ENCODE data around the gene NANOS2.

Gene NANOS2

DNA sequence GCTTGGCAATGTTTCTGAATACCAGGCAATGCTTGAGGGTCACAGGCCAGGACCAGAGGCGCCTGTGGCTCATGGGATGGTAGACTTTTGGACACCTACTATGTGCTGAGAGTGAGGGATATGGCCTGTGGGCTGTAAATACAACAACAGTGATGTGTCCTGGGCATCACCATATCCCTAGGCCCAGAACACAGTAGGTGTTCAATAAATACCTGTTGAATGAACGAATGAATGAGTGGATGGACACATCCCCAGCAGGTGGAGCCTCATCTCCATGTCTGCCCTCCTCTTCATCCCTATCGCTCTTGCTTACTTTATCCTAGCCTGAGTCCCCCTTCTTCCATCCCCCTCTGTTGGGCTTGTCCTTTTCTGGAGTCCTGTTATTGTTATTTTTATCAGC lies 16.5 kb upstream of the NANOS2 start:
- no peak overlapping the region for H3K27ac ChIP-seq (ENCODE audit: low read depth, low read length)

GRCh38 chr19:45929247-45929646 lies 14.7 kb upstream of the NANOS2 start:
- no peak for TF ChIP-seq CTCF (IDR thresholded peaks at IDR 0.05; ENCODE audit: low read depth, low read length, poor library complexity, severe bottlenecking)
- no peak for TF ChIP-seq EZH2phosphoT487 (IDR thresholded peaks at IDR 0.05; ENCODE audit: borderline replicate concordance, low read length)
- Histone ChIP-seq H3K27me3 (ENCODE audit: control insufficient read depth, low read length) (no peaks in the 10 kb centered on the region), H3K4me3 (ENCODE audit: low read length) (no peak overlapping the region), H3K4me1 (ENCODE audit: control insufficient read depth, low read length) (peaks cover 9% of the 10 kb centered on the region), H3K27ac (ENCODE audit: low read depth, low read length) (no peak overlapping the region), H3F3A (ENCODE audit: control insufficient read depth, insufficient read depth) (no peaks in the 10 kb centered on the region), H3K36me3 (ENCODE audit: control insufficient read depth, low read length) (no peaks in the 10 kb centered on the region), H3K9me3 (ENCODE audit: control insufficient read depth, insufficient read depth, low read length) (no peaks in the 10 kb centered on the region), H3K4me2 (ENCODE audit: low read length) (no peak overlapping the region), H4K20me1 (ENCODE audit: control insufficient read depth, insufficient read depth, low read depth, low read length) (no peaks in the 10 kb centered on the region), H3K9me2 (replicated peaks; ENCODE audit: control insufficient read depth, low read length) (no peaks in the 10 kb centered on the region), H3K79me2 (ENCODE audit: control insufficient read depth, low read length) (no peaks in the 10 kb centered on the region)

More for the DNA sequence above, 16.5 kb upstream of the NANOS2 start:
- no peak overlapping the region for H3K4me3 ChIP-seq (ENCODE audit: low read length)
- H3K4me2 ChIP-seq (ENCODE audit: low read length), result no peak overlapping the region
- no peaks in the 10 kb centered on the region for H3K9me3 ChIP-seq (ENCODE audit: control insufficient read depth, insufficient read depth, low read length)
- no peak for TF ChIP-seq CTCF (IDR thresholded peaks at IDR 0.05; ENCODE audit: low read depth, low read length, poor library complexity, severe bottlenecking)
- no peak for TF ChIP-seq EZH2phosphoT487 (IDR thresholded peaks at IDR 0.05; ENCODE audit: borderline replicate concordance, low read length)
- H3K36me3 ChIP-seq (ENCODE audit: control insufficient read depth, low read length), result no peaks in the 10 kb centered on the region
- no peaks in the 10 kb centered on the region for H3K79me2 ChIP-seq (ENCODE audit: control insufficient read depth, low read length)
- H3F3A ChIP-seq (ENCODE audit: control insufficient read depth, insufficient read depth), result no peaks in the 10 kb centered on the region
- no peaks in the 10 kb centered on the region for H3K9me2 ChIP-seq (replicated peaks; ENCODE audit: control insufficient read depth, low read length)
- H3K27me3 ChIP-seq (ENCODE audit: control insufficient read depth, low read length), result peaks cover 5% of the 10 kb centered on the region; the same call in 1 of the 2 replicates
- peaks cover 9% of the 10 kb centered on the region for H3K4me1 ChIP-seq (ENCODE audit: control insufficient read depth, low read length)
- no peaks in the 10 kb centered on the region for H4K20me1 ChIP-seq (ENCODE audit: control insufficient read depth, insufficient read depth, low read depth, low read length)

- Histone ChIP-seq H3K4me3 (ENCODE audit: low read length) (peak overlapping the region; percentile 78), H3K9me3 (ENCODE audit: control insufficient read depth, insufficient read depth, low read length) (no peaks in the 10 kb centered on the region), H3K36me3 (ENCODE audit: control insufficient read depth, low read length) (no peaks in the 10 kb centered on the region), H4K20me1 (ENCODE audit: control insufficient read depth, insufficient read depth, low read depth, low read length) (no peaks in the 10 kb centered on the region), H3K27me3 (ENCODE audit: control insufficient read depth, low read length) (no peaks in the 10 kb centered on the region), H3K9me2 (replicated peaks; ENCODE audit: control insufficient read depth, low read length) (no peaks in the 10 kb centered on the region), H3F3A (ENCODE audit: control insufficient read depth, insufficient read depth) (no peaks in the 10 kb centered on the region), H3K4me1 (ENCODE audit: control insufficient read depth, low read length) (peaks cover 9% of the 10 kb centered on the region), H3K79me2 (ENCODE audit: control insufficient read depth, low read length) (no peaks in the 10 kb centered on the region), H3K27ac (ENCODE audit: low read depth, low read length) (peak overlapping the region; percentile 44), H3K4me2 (ENCODE audit: low read length) (peak overlapping the region; percentile 97)
- TF ChIP-seq CTCF (IDR thresholded peaks at IDR 0.05; ENCODE audit: low read depth, low read length, poor library complexity, severe bottlenecking), result peak; percentile 47
- no peak for TF ChIP-seq EZH2phosphoT487 (IDR thresholded peaks at IDR 0.05; ENCODE audit: borderline replicate concordance, low read length)
These were observed 13.1 kb upstream of the NANOS2 start for GRCh38 chr19:45927565-45928261.

Measured in DOHH2 (cell line).